CD4-positive, alpha-beta T cell (primary cell): Measurements from ENCODE around the gene DCHS1. TPM values are rescaled to one million over a fixed set of nuclear protein-coding genes. Genes with fewer than 3 reads are reported as not detected.

Source experiments
- ATAC-seq: fragments of 200-7000 bp; cut with Tn5 transposase; one replicate; pipeline ENCODE4 v1.10.0; 2022; ENCODE audit warnings: mild to moderate bottlenecking; ENCODE audit not compliant: poor library complexity
- CTCF ChIA-PET: fragments of 350-600 bp; sonication (Branson Sonifier 250); formaldehyde crosslinking; loops from one replicate; lab custom pipeline; 2021; ENCODE audit warnings: antibody characterized with exemption, inconsistent platforms; lab: Charles Lee
- POLR2A ChIA-PET: fragments of 350-600 bp; sonication (Branson Sonifier 250); formaldehyde crosslinking; loops from one replicate; lab custom pipeline; 2021; ENCODE audit warnings: antibody characterized with exemption, inconsistent platforms; lab: Charles Lee
- DNase-seq, 14 experiments: peaks; one replicate each; pipeline ENCODE4 v3.0.0-alpha.2; 2013 to 2020; ENCODE audit warnings: mixed read lengths in 2 of 14
- H3K27ac ChIP-seq, 2 donors: one replicate each; pipeline versions ENCODE4 v1.5.1 to v1.7.0; 2013; ENCODE audit warnings: low read length in 2 of 2, low read depth in 1 of 2, mild to moderate bottlenecking in 1 of 2
- H3K27me3 ChIP-seq, 2 experiments: 1 replicate in 1 of 2; 2 replicates in 1 of 2; pipeline versions ENCODE4 v1.6.1 to v1.7.0; 2013; ENCODE audit warnings: low read length in 2 of 2, control low read depth in 1 of 2, mild to moderate bottlenecking in 1 of 2, moderate library complexity in 1 of 2; ENCODE audit not compliant: insufficient read depth in 2 of 2, control insufficient read depth in 1 of 2
- H3K36me3 ChIP-seq: one replicate; pipeline ENCODE4 v1.6.1; 2013; ENCODE audit warnings: low read length, control low read depth; ENCODE audit not compliant: insufficient read depth
- H3K4me1 ChIP-seq: one replicate; pipeline ENCODE4 v1.6.1; 2013; ENCODE audit warnings: low read length, control low read depth; ENCODE audit not compliant: insufficient read depth
- H3K4me3 ChIP-seq: one replicate; pipeline ENCODE4 v1.5.1; 2013; ENCODE audit warnings: mild to moderate bottlenecking, low read length, moderate library complexity
- H3K9me3 ChIP-seq, 2 experiments: 1 replicate in 1 of 2; 2 replicates in 1 of 2; pipeline versions ENCODE4 v1.6.1 to v1.7.0; 2013; ENCODE audit warnings: low read length in 2 of 2, mild to moderate bottlenecking in 2 of 2, control low read depth in 1 of 2, moderate library complexity in 1 of 2; ENCODE audit not compliant: control insufficient read depth in 1 of 2, insufficient read depth in 1 of 2
- H3K27ac Mint-ChIP-seq: one replicate; pipeline ENCODE4 v1.8.0; 2020; ENCODE audit warnings: mixed read lengths
- H3K27me3 Mint-ChIP-seq: one replicate; pipeline ENCODE4 v1.8.0; 2021; ENCODE audit warnings: mixed read lengths
- H3K36me3 Mint-ChIP-seq: one replicate; pipeline ENCODE4 v1.8.0; 2021; ENCODE audit warnings: low read depth, mixed read lengths
- H3K4me1 Mint-ChIP-seq: one replicate; pipeline ENCODE4 v1.8.0; 2021; ENCODE audit warnings: low read depth, mixed read lengths
- H3K4me3 Mint-ChIP-seq: one replicate; pipeline ENCODE4 v1.8.0; 2020; ENCODE audit warnings: mild to moderate bottlenecking, mixed read lengths
- H3K9me3 Mint-ChIP-seq: one replicate; pipeline ENCODE4 v1.8.0; 2020; ENCODE audit warnings: mixed read lengths
- intact Hi-C, 2 experiments: fragments of 100-400 bp; cut with DNase I in 1 of 2; cut with micrococcal nuclease in 1 of 2; formaldehyde crosslinking; loops; one replicate each; pipeline versions ENCODE4 v1.15.1 to v1.9.0; 2023 to 2025; cut with DNase I, micrococcal nuclease
- total RNA-seq, 174 experiments: library from RNA in 2 of 174; stranded (reverse) in 2 of 174; gene quantifications; one replicate each; pipeline ENCODE4 v1.2.3 and lab custom pipeline; 2021 to 2026
- TF ChIP-seq, protein P1 (sequence below): fragments of 200-600 bp; IDR thresholded peaks from one replicate; pipeline ENCODE4 v1.8.0; 2022; ENCODE audit warnings: antibody characterized with exemption, mild to moderate bottlenecking

Gene DCHS1
- total RNA-seq, 2 experiments from 2014 or later = 9.7 TPM

DNA sequence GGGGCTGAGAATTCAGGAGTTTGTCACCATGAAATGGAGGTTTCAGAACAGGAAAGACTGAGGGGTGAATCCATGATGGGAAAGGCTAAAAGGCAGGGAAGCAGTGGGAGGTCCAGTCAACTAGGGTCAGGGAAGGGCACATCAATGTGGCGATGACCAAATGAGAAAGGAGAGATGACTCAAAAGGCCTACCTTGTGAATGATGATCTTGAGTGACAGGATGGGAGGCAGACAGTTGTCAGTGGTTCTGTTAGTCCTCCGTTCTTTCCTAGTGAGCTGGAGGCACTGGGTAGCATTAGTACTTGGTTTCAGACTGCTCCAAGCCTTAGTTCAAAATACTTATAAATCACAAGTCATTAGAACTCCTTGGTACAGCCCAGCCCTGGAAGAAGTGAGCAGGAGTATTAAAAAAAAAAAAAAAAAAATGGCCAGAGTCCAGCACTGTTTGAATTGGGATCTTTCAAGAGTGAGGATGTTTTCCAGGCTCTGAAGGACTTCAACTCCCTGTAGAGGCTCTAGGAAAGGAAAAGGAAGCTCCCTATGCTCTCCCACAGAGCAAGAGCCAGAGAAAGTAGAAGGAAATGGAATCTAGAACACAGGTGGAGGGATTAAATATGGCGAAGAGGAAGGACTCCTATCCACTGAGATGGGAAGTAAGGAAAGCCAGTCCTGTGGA is 8.3 kb upstream of the DCHS1 start:
- H3K27me3 ChIP-seq = no peaks in the 10 kb centered on the region
- no peak for DNase-seq
- H3K4me1 ChIP-seq = peaks cover 10% of the 10 kb centered on the region
- H3K27ac ChIP-seq = no peak overlapping the region
- no peaks in the 10 kb centered on the region for H3K27me3 Mint-ChIP-seq
- H3K36me3 Mint-ChIP-seq = no peaks in the 10 kb centered on the region
- no peaks in the 10 kb centered on the region for H3K9me3 Mint-ChIP-seq
- peaks cover 19% of the 10 kb centered on the region for H3K4me1 Mint-ChIP-seq
- CTCF ChIA-PET = interaction anchor here (1.5 kb wide), 1 partner anchor 19 kb away, joined by 3 read pairs; the partner anchor contains the start of gene MRPL17
- TF ChIP-seq, protein P1, sequence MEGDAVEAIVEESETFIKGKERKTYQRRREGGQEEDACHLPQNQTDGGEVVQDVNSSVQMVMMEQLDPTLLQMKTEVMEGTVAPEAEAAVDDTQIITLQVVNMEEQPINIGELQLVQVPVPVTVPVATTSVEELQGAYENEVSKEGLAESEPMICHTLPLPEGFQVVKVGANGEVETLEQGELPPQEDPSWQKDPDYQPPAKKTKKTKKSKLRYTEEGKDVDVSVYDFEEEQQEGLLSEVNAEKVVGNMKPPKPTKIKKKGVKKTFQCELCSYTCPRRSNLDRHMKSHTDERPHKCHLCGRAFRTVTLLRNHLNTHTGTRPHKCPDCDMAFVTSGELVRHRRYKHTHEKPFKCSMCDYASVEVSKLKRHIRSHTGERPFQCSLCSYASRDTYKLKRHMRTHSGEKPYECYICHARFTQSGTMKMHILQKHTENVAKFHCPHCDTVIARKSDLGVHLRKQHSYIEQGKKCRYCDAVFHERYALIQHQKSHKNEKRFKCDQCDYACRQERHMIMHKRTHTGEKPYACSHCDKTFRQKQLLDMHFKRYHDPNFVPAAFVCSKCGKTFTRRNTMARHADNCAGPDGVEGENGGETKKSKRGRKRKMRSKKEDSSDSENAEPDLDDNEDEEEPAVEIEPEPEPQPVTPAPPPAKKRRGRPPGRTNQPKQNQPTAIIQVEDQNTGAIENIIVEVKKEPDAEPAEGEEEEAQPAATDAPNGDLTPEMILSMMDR = no peak
- no peak overlapping the region for H3K4me3 ChIP-seq
- ATAC-seq = no peak
- H3K36me3 ChIP-seq = no peaks in the 10 kb centered on the region
- H3K9me3 ChIP-seq = no peaks in the 10 kb centered on the region
- H3K4me3 Mint-ChIP-seq = no peak overlapping the region
- POLR2A ChIA-PET = interaction anchor here (1.6 kb wide), 1 partner anchor 60 kb away, joined by 3 read pairs; the partner anchor contains the start of gene ILK
- peak overlapping the region; percentile 8 for H3K27ac Mint-ChIP-seq
- intact Hi-C loops = no loop called here

DNA sequence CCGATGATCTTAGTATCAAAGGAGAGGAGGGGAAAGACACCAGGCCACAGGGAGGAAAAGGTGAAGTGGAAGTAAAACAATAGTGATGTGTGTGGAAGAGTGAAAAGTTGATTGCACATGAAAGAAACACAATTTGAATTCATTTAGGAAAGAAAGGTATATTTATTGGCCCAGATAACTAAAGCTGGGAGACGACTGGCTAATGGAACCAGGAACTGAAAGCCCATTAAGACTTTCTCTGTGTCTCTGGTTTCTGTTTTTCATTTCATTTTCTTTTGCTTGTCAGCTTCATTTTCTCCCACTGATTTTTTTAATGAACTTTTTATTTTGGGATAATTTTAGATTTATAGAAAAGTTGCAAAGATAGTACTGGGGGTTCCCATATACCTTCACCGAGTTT is 5.1 kb upstream of the DCHS1 start:
- intact Hi-C loops = no loop called here
- ATAC-seq = no peak
- Mint-ChIP-seq H3K27ac (no peak overlapping the region), H3K9me3 (no peaks in the 10 kb centered on the region), H3K36me3 (no peaks in the 10 kb centered on the region), H3K4me3 (no peak overlapping the region), H3K27me3 (no peaks in the 10 kb centered on the region), H3K4me1 (peaks cover 12% of the 10 kb centered on the region)
- Histone ChIP-seq H3K9me3 (no peaks in the 10 kb centered on the region), H3K27me3 (no peaks in the 10 kb centered on the region), H3K4me1 (peaks cover 6% of the 10 kb centered on the region), H3K27ac (no peak overlapping the region), H3K4me3 (no peak overlapping the region), H3K36me3 (no peaks in the 10 kb centered on the region)
- no peak for DNase-seq
- ChIA-PET POLR2A (no interaction called here), CTCF (no interaction called here)
- TF ChIP-seq, protein P1 = no peak

DNA sequence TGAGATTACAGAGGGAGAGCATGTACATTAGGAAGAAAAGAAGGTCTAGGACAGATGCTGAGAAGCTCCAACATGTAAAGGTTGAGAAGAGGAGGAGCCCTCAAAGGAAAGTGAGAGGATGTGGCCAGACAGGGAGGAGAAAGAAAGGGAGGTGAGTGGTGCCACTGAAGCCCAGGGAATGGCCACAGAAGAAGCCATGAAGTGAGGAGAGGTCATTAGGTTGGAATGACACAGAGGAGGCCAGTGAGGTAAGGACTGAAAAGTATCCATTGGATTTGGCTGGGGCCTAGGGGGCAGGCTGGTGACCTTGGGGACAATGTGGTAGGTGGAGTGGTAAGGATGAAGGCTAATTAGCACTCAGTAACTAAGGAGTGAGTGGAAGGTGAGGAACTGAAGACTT is 3.0 kb upstream of the DCHS1 start:
- ChIA-PET POLR2A (no interaction called here), CTCF (interaction anchor here (1.1 to 1.4 kb wide), 2 partner anchors 9 to 25 kb away, joined by 3 read pairs; partner anchors contain the start of gene MRPL17)
- Mint-ChIP-seq H3K36me3 (no peaks in the 10 kb centered on the region), H3K27ac (no peak overlapping the region), H3K27me3 (no peaks in the 10 kb centered on the region), H3K9me3 (no peaks in the 10 kb centered on the region), H3K4me3 (no peak overlapping the region), H3K4me1 (peaks cover 12% of the 10 kb centered on the region)
- intact Hi-C loops = no loop called here
- TF ChIP-seq, protein P1 = no peak
- Histone ChIP-seq H3K27me3 (no peaks in the 10 kb centered on the region), H3K36me3 (no peaks in the 10 kb centered on the region), H3K27ac (no peak overlapping the region), H3K4me1 (peaks cover 20% of the 10 kb centered on the region), H3K4me3 (no peak overlapping the region), H3K9me3 (no peaks in the 10 kb centered on the region)
- ATAC-seq (no peak), DNase-seq (no peak)
